Astrocyte of the cerebellum (primary cell): ENCODE results near the gene SLC25A17.

Experiments
- DNase-seq: peaks from one replicate; pipeline ENCODE4 v3.0.0-alpha.2; 2011; ENCODE audit warnings: low read depth
- H3K4me3 ChIP-seq: 2 replicates; pipeline ENCODE4 v1.5.1; 2011; ENCODE audit warnings: mild to moderate bottlenecking, low read depth, low read length, moderate library complexity
- CTCF ChIP-seq: IDR thresholded peaks from 2 replicates; pipeline ENCODE4 v1.5.1; 2012; ENCODE audit warnings: low read length, low read depth, moderate library complexity, mild to moderate bottlenecking; ENCODE audit errors: missing control alignments
- in situ Hi-C: cut with HindIII; loops from 2 replicates; pipeline ENCODE4 v1.10.0; 2017; ENCODE audit warnings: low sequenced_read_pairs

The SLC25A17 gene

GRCh38 chr22:40746428-40747220 lies 72.5 kb downstream of the SLC25A17 start:
- in situ Hi-C loops: no loop called here
- DNase-seq: no peak
- no peak for TF ChIP-seq CTCF
- H3K4me3 ChIP-seq: no peak overlapping the region

- TF ChIP-seq CTCF: no peak
- no peak for DNase-seq
- H3K4me3 ChIP-seq: no peak overlapping the region
- in situ Hi-C loops: no loop called here
Measured at GRCh38 chr22:40743768-40744167, 75.4 kb downstream of the SLC25A17 start.

- DNase-seq: no peak
- H3K4me3 ChIP-seq: no peak overlapping the region
- no peak for TF ChIP-seq CTCF
- in situ Hi-C loops: no loop called here
Measured at GRCh38 chr22:40741116-40741515, 78.0 kb downstream of the SLC25A17 start.

- no peak for TF ChIP-seq CTCF
- H3K4me3 ChIP-seq: no peak overlapping the region
- DNase-seq: no peak
- in situ Hi-C loops: no loop called here
Measured at GRCh38 chr22:40739721-40740120, 79.4 kb downstream of the SLC25A17 start.

- H3K4me3 ChIP-seq: no peak overlapping the region
- TF ChIP-seq CTCF: no peak
- DNase-seq: no peak
- in situ Hi-C loops: no loop called here
Measured at GRCh38 chr22:40733919-40734318, 85.2 kb downstream of the SLC25A17 start.

- no peak overlapping the region for H3K4me3 ChIP-seq
- DNase-seq: no peak
- TF ChIP-seq CTCF: no peak
- in situ Hi-C loops: no loop called here
Measured at GRCh38 chr22:40732999-40733292, 86.2 kb downstream of the SLC25A17 start.
